Activated CD4-positive, alpha-beta T cell treated with anti-CD3 and anti-CD28 coated beads, Interleukin-2, Interleukin-6, amounts not matched to agents 100 ng/mL and 50 ng/mL, durations not matched to agents 16 hours and 8 hours (primary cell): Measurements from ENCODE around the gene PPP3R1.

Experiments used
- DNase-seq: peaks from one replicate; pipeline ENCODE4 v3.0.0-alpha.2; 2020

PPP3R1 gene

GRCh38 chr2:68135448-68136320, 116.6 kb downstream of the PPP3R1 start:
- no peak for DNase-seq

DNA sequence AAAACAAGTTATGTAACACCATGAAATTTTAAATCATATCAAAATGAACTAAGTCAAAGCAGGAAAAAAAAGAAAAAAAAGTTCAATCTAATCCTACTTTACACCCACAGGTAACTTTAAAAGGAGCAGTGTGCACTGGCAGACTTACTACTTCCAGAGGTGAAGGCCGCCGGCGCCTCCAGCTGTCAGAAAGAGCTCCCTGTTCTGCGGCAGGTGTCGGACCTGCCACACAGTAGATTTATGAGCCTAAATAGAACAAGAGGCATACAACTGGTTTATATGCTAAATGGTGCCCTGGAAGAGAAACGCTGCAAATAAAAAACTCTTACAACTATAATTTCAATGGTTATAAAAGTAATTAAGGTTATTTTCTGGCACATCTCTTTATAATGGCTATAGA, 117.8 kb downstream of the PPP3R1 start:
- no peak for DNase-seq

GRCh38 chr2:68134120-68134519, 118.2 kb downstream of the PPP3R1 start:
- DNase-seq, result no peak
